Ectodermal cell (in vitro differentiated cells): ENCODE data around the gene OR5F1. TPM values are rescaled to one million over a fixed set of nuclear protein-coding genes. Genes with fewer than 3 reads are reported as not detected.

Experiments
- H3K27ac ChIP-seq: 2 replicates; pipeline ENCODE4 v1.7.0; 2013; ENCODE audit warnings: mild to moderate bottlenecking, low read depth, low read length; ENCODE audit not compliant: insufficient read depth, poor library complexity, severe bottlenecking
- H3K27me3 ChIP-seq: 2 replicates; pipeline ENCODE4 v1.7.0; 2013; ENCODE audit warnings: mild to moderate bottlenecking, low read length; ENCODE audit not compliant: insufficient read depth, control insufficient read depth, poor library complexity, severe bottlenecking
- H3K36me3 ChIP-seq: one replicate; pipeline ENCODE4 v1.7.0; 2013; ENCODE audit warnings: low read length; ENCODE audit not compliant: control insufficient read depth, insufficient read depth
- H3K4me1 ChIP-seq: one replicate; pipeline ENCODE4 v1.7.0; 2013; ENCODE audit warnings: low read length; ENCODE audit not compliant: control insufficient read depth, insufficient read depth
- H3K4me3 ChIP-seq: 2 replicates; pipeline ENCODE4 v1.7.0; 2013; ENCODE audit warnings: low read depth, low read length, control low read depth; ENCODE audit not compliant: insufficient read depth
- H3K9me3 ChIP-seq: 2 replicates; pipeline ENCODE4 v1.7.0; 2013; ENCODE audit warnings: mild to moderate bottlenecking, low read length, moderate library complexity; ENCODE audit not compliant: control insufficient read depth
- WGBS, 2 experiments: methylation state at CpG; one replicate each; pipeline ENCODE4 v1.1.7; 2013; ENCODE audit warnings: missing lambda C conversion rate in 2 of 2; 5-methylcytosine and 5-hydroxymethylcytosine counted together
- polyA plus RNA-seq, 4 experiments: library from polyadenylated mRNA; stranded (reverse); fragments of 50-300 nt; gene quantifications; one replicate each; pipeline ENCODE4 v1.2.3, GENCODE V29; 2013

Gene OR5F1
- not detected for polyA plus RNA-seq (2013, experiment 1 of 4)
- not detected for polyA plus RNA-seq (2013, experiment 2 of 4)
- polyA plus RNA-seq (2013, experiment 3 of 4): not detected
- polyA plus RNA-seq (2013, experiment 4 of 4): not detected

DNA sequence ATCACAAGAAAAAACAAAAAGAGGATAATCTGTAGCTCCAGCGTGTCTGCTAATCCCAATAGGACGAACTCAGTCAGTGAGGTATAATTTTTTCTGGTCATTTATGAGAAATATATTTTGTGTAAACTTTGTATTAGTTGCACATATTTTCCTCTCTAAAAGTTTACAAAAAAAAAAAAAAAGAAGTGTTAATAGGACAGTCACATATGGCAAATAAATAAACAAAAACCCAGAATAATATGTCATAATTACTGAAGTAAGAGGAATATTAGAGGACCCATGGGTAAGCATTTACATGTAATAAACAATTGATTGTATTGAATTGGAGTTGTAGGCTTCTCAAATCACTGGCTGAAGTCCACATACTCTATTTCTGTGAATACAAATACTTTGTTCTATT is at the start of gene OR5F1:
Gene OR5F1 (minus strand): TSS at position 101 of the 400 bp plus-strand sequence. CDS start 0 bp downstream, at position 101.
- no peaks in the 10 kb centered on the region for H3K27me3 ChIP-seq

DNA sequence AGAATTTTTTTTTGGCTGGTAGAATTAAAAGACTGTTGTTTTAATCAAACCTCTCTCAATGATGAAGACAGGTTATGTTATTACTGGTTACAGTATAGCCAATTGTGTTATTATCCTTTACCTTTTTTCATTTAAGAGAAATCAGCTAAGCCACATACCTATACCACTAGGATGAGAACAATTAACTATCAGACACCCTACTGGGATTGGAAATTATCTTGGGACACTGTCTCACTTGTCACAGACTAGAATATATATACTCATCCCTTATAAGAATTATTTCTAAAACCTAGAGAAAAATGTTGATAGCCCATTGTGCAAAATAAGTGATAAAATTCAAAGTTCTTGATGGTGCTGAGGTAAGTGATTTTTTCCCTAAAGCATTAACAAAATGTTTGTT is 32.9 kb upstream of the OR5F1 start, which contains the start of gene OR5AS1:
Gene OR5AS1 (plus strand): TSS at position 301 of the 400 bp plus-strand sequence. CDS start 2,765 bp downstream, outside the sequence.
- no peaks in the 10 kb centered on the region for H3K36me3 ChIP-seq
- H3K4me1 ChIP-seq: no peaks in the 10 kb centered on the region
- no peak within 1 kb of the TSS for H3K27ac ChIP-seq
- H3K4me3 ChIP-seq: no peak within 1 kb of the TSS
- H3K9me3 ChIP-seq: no peaks in the 10 kb centered on the region
- H3K27me3 ChIP-seq: no peaks in the 10 kb centered on the region

More for the DNA sequence above, at the start of gene OR5F1:
- 100% methylated on average over 2 of the region's 2 CpGs for WGBS, 2 experiments
- no peaks in the 10 kb centered on the region for H3K4me1 ChIP-seq
- H3K36me3 ChIP-seq: no peaks in the 10 kb centered on the region
- no peaks in the 10 kb centered on the region for H3K9me3 ChIP-seq
- no peak within 1 kb of the TSS for H3K27ac ChIP-seq
- H3K4me3 ChIP-seq: no peak within 1 kb of the TSS

DNA sequence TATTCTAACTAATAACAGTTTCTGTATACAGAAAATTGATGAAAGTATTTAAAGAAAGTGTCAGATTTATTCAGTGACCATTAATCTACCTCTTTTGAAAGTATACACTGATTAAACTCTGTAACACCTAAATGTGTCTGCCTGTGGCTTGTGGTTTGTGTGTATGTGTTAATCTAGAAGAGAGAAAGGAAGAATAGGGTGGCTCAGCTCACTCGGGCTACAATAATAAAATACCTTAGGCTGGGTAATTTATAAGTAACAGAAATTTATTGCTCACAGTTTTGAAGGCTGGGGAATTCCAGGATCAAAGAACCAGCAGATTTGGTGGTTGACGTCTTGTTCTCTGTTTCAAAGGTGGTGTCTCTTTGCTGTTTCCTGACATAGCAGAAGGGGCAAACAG is 19.4 kb upstream of the OR5F1 start:
- H3K27ac ChIP-seq: no peak overlapping the region
- no peaks in the 10 kb centered on the region for H3K36me3 ChIP-seq
- H3K4me1 ChIP-seq: no peaks in the 10 kb centered on the region
- H3K27me3 ChIP-seq: no peaks in the 10 kb centered on the region
- no peaks in the 10 kb centered on the region for H3K9me3 ChIP-seq
- WGBS, 2 experiments: 88 to 94% methylated on average over 2 of the region's 2 CpGs
- no peak overlapping the region for H3K4me3 ChIP-seq

DNA sequence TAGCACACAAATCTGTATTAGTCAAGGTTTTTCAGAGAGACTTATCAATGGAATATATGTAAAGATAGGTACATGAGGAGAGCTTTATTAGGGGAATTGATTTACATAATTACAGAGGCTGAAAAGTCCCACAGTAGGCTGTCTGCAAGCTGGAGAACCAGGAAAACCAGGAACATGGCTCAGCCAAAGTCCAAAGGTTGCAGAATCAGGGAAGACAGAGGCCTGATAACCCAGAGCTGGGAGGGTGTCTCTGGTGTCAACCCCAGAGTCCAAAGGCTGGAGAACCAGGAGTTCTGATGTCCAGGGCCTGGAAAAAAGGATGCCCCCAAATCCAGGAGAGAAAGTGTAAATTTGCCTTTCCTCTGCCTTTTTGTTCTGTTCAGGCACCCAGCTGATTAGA is 16.3 kb upstream of the OR5F1 start:
- no peak overlapping the region for H3K27ac ChIP-seq
- H3K4me3 ChIP-seq: no peak overlapping the region
- H3K4me1 ChIP-seq: no peaks in the 10 kb centered on the region
- H3K9me3 ChIP-seq: no peaks in the 10 kb centered on the region
- no peaks in the 10 kb centered on the region for H3K36me3 ChIP-seq
- H3K27me3 ChIP-seq: no peaks in the 10 kb centered on the region

DNA sequence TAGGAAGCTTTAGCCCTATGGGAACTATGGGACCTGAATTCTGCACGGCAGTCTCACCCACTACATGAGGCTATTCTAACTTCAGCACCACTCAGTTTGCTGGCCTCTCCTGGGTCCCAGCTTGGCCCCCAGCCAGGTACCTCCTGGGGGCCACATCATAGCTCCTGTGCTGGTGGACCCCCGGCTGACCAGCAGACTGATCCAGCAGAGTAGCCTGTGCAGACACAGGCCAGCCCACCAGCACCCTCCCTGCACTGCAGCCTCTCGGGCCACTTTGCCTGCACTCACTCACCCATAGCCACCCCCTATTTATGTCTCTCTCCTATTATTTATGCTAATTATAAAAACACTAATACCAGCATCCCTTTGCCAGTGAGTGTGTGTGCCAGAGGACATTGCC is 23.5 kb downstream of the OR5F1 start:
- 89 to 95% methylated on average over 3 of the region's 3 CpGs for WGBS, 2 experiments
- no peak overlapping the region for H3K27ac ChIP-seq
- no peaks in the 10 kb centered on the region for H3K4me1 ChIP-seq
- no peak overlapping the region for H3K4me3 ChIP-seq
- H3K36me3 ChIP-seq: no peaks in the 10 kb centered on the region
- H3K9me3 ChIP-seq: no peaks in the 10 kb centered on the region
- H3K27me3 ChIP-seq: no peaks in the 10 kb centered on the region

DNA sequence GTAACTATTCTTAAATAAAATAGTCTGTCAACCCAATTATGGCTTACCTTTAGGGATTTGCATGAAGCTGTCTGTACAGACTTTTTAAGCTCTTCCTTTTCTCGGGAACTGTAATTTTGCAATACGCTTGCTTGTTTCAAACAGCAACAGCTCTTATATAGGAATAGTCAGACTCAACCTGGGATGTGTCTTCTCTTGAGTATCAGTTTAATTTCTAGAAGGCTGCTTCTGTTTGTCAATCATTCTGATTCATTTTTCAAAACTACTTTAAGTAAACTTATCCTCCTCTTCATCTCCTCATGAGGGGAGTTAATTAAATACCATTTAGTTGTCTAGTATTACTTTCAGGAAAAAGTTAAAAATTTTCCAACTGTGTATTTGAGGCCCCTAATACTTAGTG is 24.6 kb downstream of the OR5F1 start, which contains the start of gene OR10AG1:
Gene OR10AG1 (minus strand): TSS at position 101 of the 400 bp plus-strand sequence. CDS start 38 bp downstream, at position 63.
- H3K27me3 ChIP-seq: no peaks in the 10 kb centered on the region
- no peaks in the 10 kb centered on the region for H3K4me1 ChIP-seq
- no peaks in the 10 kb centered on the region for H3K9me3 ChIP-seq
- 97 to 100% methylated on average over 2 of the region's 2 CpGs for WGBS, 2 experiments
- no peak within 1 kb of the TSS for H3K27ac ChIP-seq
- H3K36me3 ChIP-seq: no peaks in the 10 kb centered on the region
- H3K4me3 ChIP-seq: no peak within 1 kb of the TSS

DNA sequence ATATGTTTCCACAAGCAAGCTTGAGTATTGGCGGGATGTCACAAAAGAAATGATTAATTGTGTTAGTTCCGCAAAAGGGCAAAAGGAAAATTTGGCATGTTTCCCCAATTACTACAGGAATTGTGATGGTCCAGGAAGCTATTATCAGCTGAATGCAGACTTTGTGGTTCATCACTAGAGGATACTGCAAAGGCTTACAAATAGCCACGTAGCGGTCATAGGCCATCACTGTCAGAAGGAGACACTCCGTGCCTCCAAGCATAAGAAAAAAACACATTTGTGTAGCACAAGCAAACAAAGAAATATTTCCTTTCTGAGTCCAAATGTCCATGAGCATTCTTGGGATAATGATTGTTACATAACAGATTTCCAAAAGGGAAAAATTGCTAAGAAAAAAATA is 26.5 kb downstream of the OR5F1 start:
- Histone ChIP-seq H3K9me3 (no peaks in the 10 kb centered on the region), H3K27me3 (no peaks in the 10 kb centered on the region), H3K4me1 (no peaks in the 10 kb centered on the region), H3K36me3 (no peaks in the 10 kb centered on the region), H3K27ac (no peak overlapping the region), H3K4me3 (no peak overlapping the region)
- 94 to 97% methylated on average over 5 of the region's 5 CpGs for WGBS, 2 experiments

DNA sequence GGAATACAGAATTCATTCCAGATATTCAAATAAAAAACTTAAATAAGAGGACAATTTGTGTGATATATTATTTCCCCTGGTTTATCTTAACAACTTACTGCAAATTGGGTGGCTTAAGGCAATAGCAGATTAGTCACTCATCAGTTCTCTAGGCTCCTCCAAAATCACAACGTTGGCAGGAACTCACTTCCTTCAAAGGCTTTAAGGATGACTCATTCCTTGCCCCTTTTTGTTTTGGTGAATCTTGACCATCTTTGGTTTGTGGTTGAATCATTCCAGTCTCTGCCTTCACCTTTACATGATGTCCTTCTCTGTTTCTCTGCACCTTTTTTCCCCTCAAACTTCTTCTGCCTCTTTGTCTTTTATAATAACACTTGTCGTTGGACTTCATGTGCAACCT is 28.0 kb downstream of the OR5F1 start:
- no peak overlapping the region for H3K4me3 ChIP-seq
- H3K9me3 ChIP-seq: no peaks in the 10 kb centered on the region
- no peaks in the 10 kb centered on the region for H3K27me3 ChIP-seq
- H3K4me1 ChIP-seq: no peaks in the 10 kb centered on the region
- H3K36me3 ChIP-seq: no peaks in the 10 kb centered on the region
- 39 to 78% methylated on average over 2 of the region's 2 CpGs for WGBS, 2 experiments
- H3K27ac ChIP-seq: no peak overlapping the region

DNA sequence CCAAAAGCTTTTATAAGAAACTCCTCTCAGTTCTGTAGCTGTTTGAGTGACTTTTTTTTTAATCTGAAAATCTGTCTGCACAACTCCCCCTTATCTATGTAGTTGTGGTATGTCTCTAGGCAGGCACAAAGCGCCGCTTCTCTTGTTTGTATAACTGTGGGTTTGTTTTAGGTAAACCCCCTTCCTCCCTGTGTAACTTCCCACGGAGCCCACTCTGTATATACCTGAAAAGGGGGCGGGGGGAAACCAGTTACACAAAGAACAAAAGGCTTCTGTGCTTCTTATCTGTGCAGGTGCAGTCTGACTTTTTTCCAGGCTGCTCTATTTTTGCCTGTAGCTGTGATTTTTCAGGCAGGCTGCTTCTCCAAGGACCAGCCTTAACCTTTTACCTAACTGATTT is 37.9 kb downstream of the OR5F1 start:
- Histone ChIP-seq H3K9me3 (no peaks in the 10 kb centered on the region), H3K4me3 (no peak overlapping the region), H3K4me1 (no peaks in the 10 kb centered on the region), H3K27ac (no peak overlapping the region), H3K27me3 (no peaks in the 10 kb centered on the region), H3K36me3 (no peaks in the 10 kb centered on the region)
- WGBS, 2 experiments: 94 to 98% methylated on average over 2 to 4 of the region's 4 CpGs

DNA sequence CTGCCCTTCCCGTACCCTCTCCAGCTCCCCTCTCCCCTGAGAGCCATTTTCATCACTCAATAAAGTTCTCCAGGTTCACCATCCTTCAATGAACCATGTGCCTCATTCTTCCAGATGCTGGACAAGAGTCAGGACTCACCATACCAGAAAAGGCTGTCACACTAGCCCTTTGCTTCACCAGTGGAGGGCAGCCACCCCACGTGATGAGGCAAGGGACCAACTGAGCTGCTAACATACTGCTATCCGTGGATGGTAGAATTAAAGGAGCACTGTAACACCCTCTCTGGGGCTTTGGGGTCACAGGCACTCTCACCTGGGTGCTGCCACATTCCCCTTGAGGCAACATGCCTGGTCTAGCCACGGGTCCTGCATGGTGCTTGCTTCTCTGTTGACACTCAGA is 45.1 kb downstream of the OR5F1 start:
- Histone ChIP-seq H3K4me3 (no peak overlapping the region), H3K9me3 (no peaks in the 10 kb centered on the region), H3K36me3 (no peaks in the 10 kb centered on the region), H3K27me3 (no peaks in the 10 kb centered on the region), H3K4me1 (no peaks in the 10 kb centered on the region), H3K27ac (no peak overlapping the region)
- WGBS, 2 experiments: 81 to 83% methylated on average over 4 of the region's 4 CpGs
